ENCODE data around the gene GPI.

DNA sequence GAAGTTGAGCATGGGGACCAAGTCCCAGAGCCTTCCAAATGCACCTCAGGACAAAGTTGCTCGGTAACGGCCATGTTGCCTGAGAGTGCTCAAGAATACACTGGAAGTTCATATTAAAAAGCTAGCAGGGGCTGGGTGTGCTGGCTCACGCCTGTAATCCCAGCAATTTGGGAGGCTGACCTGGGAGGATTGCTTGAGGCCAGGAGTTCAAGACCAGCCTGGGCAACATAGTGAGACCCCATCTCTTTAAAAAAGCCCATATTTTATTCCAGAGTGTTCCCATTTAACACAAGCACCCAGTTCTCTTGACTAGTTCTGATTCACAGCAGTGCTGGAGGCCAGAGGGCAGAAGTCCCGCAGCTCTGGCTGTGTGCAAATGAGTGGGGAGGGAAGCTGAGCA is 8.1 kb upstream of the GPI start:
- TF ChIP-seq EZH2 (IDR thresholded peaks at IDR 0.05) (no peak), POLR2AphosphoS5 (IDR thresholded peaks at IDR 0.05; ENCODE audit: borderline replicate concordance, low read depth, low read length) (no peak)
